Measurements from ENCODE around the gene CA4.
"Not testable (repeated sequence)": the region's sequence is repeated elsewhere in the genome, so short reads cannot be mapped to it uniquely, and the experiment has no call there.

The CA4 gene

GRCh38 chr17:60178180-60178579, 28.4 kb downstream of the CA4 start:
- not testable (repeated sequence) for DNase-seq

- not testable (repeated sequence) for DNase-seq
Observed at GRCh38 chr17:60180380-60180779, 30.6 kb downstream of the CA4 start.

GRCh38 chr17:60186372-60186771, 36.6 kb downstream of the CA4 start:
- DNase-seq: not testable (repeated sequence)

GRCh38 chr17:60186846-60187745, 37.3 kb downstream of the CA4 start:
- DNase-seq: not testable (repeated sequence)

GRCh38 chr17:60188759-60189158, 39.0 kb downstream of the CA4 start:
- no peak for DNase-seq

- not testable (repeated sequence) for DNase-seq
Observed at GRCh38 chr17:60190032-60190431, 40.3 kb downstream of the CA4 start.

GRCh38 chr17:60193032-60193431, 43.3 kb downstream of the CA4 start:
- not testable (repeated sequence) for DNase-seq

- DNase-seq: no peak
Observed at GRCh38 chr17:60193482-60193881, 43.7 kb downstream of the CA4 start.

- DNase-seq: not testable (repeated sequence)
Observed at GRCh38 chr17:60194141-60194540, 44.4 kb downstream of the CA4 start.

GRCh38 chr17:60198630-60199029, 48.9 kb downstream of the CA4 start:
- DNase-seq: not testable (repeated sequence)

- not testable (repeated sequence) for DNase-seq
Observed at GRCh38 chr17:60205782-60206181, 56.0 kb downstream of the CA4 start.

- DNase-seq: not testable (repeated sequence)
Observed at GRCh38 chr17:60208302-60208701, 58.5 kb downstream of the CA4 start.

Data from stimulated activated CD8-positive, alpha-beta memory T cell treated with anti-CD3 and anti-CD28 coated beads, Interleukin-4, amount 100 ng/mL, for 48 hours (primary cell).